ENCODE data around the gene UBR4.
A peak's percentile ranks its signal among the peaks of the same experiment; 100 is the strongest.

UBR4 gene

DNA sequence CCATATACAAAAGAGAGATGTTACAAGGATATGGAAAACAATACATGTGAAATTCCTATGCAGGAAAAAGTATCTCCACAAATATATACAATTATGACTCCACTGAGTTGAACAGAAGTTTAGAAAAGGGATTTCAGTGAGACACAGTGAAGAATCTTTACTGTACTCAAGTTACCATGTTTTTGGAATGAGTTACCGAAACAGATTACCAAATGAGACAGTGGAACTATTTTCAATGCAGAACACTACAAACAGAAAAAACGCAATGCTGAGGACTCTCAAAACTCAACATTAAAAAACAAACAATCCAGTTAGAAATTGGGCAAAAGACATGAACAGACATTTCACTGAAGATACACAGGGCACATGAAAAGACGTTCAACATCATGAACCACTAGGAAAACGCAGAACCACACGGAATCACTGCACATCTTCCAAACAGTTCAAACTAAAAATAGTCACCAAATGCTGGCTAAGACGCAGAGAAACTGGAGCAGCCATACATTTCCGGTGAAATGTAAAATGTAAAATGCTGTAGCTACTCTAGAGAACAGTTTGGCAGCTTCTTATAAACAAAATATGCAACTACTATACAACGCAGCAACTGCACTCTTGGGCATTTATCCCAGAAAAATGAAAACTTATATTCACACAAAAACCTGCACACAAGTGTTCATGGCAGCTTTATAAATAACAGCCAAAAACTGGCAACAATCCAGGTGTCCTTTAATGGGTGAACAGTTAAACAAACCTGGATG, 118.7 kb downstream of the UBR4 start:
- DNase-seq (ENCODE audit: low spot score) = no peak

- DNase-seq (ENCODE audit: low spot score) = no peak
These were observed 120.5 kb downstream of the UBR4 start for GRCh38 chr1:19089524-19089923.

DNA sequence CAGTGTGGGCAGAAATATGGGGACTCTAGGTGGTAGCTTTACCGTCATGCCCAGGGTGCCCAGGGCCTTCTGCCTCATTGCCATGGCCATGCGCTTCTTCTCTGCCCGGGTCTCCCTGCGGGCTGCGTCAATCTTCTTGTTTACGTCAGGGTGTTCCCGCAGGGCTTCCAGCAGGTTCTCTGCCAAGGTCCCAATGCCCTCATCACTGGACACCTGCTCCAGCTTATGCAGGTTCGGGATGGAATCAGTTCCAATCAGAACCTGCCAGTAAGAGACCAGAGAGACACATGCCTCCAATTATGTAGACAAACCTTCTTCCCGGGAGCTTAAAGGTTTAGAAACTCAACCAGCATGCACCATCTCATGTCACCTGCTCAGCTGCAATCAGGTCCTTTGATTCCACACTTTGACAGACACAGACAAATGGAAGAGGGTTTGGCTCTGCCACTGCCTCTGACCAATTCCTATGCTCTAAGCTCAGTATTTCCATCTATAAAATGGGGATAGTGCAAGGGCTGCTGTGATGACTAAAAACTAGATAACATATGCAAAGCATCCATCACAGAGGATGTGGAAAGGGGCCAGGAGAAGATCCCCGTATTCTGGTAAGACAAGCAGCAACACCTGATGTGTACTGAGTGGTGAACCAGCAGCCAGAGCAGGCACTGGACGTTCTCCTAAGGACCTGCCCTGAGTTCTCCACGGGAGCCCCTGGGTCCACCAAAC, 121.2 kb downstream of the UBR4 start:
- DNase-seq (ENCODE audit: low spot score) = no peak

DNA sequence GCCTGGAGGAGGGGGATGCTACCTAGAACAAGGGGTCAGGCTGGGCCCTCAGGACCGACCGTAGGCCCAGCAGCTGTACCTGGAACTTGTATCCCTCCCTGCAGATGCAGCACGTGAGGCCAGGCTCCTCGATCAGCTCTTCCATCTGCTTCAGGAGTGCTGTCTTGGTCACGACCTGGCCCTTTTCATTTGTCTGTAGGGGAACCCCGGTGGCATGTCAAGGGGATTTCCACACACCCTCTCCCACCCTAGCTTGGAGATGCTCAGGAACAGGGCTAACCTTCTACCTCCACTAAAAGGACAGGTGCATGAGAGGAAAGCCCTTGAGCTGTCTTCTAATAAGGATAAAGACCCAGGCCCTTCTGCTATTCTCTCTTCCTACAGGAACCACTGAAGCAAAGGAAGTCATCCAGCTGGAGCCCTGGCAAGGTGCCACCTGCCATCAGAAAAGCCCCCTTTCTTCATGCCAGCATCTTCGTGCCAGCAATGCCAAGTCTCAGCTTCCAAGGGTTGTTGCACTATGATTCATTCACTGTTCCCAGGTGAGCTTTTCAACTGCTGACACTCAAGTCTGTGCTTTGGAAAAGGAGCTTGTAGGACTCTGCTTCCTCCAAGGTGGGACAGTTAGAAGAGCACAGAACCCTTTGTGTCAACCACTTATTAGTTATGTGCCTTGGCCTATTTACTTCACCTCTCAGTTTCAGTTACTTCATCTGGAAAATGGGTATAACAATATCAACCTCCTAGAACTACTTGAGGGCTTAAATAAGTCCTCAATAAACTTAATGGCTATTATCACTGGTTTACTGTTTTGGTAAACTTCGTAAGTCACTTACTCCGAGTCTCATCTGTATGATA, 122.1 kb downstream of the UBR4 start:
- no peak for DNase-seq (ENCODE audit: low spot score)

DNA sequence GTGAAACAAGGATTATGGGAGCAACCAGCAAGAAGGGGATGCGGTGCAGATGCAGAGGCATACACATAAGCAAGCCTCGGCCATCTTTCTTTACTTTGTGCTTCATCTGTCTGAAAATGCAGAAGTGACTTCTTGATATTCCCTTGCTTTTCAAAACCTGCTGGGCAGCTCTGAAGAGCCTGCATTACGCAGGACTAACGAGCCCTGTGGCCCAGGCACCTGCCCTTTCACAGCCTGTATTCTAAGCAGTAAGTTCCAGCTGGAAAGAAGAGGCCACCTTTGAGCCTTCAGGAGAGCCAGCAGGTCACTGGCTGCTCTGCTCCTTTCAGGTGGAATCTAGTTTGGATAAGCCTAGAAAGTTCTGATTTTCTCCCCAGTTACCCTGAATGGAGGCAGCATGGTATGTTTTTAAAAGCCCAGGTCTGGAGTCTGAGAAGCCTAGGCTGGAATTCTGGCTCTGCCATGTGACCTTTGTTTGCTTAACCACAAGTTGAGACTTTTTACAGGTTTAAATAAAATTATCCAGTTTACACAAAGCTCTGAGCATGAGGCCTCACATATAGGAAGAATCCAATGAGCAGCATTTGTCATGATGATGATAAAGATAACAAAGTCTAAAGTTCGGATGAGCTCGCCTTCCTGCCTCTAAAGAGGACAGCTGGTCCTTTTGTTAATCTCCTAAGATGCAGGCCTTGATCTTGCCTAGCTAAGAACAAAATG, 122.9 kb downstream of the UBR4 start:
- DNase-seq (ENCODE audit: low spot score) = no peak

DNA sequence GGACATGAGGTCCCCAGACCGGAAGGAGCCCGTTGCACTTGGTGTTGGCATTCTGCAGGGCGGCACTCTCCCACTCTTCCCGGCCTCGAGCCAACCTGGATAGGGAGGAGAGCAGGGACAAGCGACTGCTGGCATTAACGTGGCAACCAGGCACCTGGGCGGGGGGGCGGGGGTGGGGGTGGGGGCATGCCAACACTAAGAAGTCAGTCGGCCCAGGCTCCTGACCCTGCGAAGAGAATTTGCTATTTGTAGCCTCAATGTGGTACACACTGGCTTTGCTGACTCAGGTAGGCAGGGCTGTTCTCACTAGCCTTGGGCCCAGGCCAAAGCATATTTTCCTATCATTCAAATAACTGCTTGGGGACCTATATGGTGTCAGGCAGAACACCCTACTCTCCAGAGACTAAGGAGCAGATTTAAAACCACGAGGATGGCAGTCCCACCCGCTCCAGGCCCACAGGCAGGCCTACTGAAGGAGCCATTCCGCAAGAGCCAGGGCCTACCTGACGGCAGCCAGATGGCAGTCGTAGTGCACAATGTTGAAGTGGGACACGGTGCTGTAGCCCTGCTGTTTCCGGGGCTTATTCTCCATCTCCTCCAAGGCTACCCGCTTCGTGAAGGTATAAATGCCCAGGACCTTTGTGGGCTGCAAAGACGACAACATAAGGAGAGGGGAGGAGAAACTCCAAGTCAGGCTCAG, 123.7 kb downstream of the UBR4 start:
- DNase-seq (ENCODE audit: low spot score) = no peak

DNA sequence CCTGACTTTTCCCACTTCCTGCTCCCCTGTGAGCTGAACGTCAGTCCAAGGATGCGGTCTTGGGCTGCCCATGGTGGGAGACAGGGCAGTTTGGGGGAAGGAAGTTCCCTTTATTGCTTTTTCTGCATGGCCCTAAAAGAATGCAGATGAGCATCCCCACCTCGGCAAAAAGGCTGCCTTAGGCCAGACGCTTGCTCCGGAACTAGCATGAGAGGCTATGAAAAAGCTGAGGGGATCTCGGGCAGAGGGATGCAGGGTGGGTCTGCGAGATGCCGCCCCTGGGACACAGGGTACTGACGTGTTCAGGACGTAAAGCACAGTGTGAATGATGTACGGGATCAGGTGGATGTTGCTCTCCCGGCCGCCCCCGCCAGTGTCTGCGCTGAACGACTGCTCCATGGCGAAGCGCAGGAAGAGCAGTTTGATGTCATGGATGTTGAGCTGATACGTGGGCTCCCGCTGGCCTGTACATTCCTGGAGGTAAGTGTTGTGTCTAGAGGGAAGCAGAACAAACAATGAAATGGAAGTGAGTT, 125.8 kb downstream of the UBR4 start:
- DNase-seq (ENCODE audit: low spot score) = no peak

GRCh38 chr1:19083081-19083480, 127.0 kb downstream of the UBR4 start:
- no peak for DNase-seq (ENCODE audit: low spot score)

DNA sequence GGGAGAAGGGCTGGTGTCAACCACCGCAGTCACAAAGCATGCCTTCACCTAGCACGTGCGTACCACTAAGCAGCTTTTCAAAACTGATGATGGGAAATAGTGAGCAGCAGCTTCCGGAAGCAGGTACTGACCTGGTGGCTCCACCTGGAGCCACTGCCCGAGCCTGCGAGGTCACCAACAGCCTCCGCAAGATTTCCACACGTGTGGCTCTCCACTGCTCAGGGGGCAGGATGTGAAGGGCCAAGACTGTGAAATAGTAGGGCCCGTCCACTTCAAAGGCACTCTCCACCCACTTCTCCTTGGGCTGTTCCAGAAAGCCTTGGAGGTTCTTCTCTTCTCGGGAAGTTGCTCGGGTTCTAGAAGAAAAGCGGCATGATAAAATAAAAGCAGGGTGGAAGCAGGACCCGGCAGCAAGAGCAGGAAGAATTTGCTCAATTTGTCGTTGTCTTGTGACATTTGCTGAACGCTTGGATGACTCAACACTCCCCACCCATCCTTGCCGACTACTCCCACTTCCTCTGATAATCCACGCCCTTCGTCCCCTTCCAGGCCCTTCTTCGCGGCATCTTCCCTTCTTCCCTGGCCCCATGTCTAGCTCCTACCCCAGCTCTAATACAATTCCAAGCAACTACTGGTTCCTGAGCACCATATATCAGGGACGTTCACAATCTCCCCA, 128.7 kb downstream of the UBR4 start:
- DNase-seq (ENCODE audit: low spot score) = no peak

DNA sequence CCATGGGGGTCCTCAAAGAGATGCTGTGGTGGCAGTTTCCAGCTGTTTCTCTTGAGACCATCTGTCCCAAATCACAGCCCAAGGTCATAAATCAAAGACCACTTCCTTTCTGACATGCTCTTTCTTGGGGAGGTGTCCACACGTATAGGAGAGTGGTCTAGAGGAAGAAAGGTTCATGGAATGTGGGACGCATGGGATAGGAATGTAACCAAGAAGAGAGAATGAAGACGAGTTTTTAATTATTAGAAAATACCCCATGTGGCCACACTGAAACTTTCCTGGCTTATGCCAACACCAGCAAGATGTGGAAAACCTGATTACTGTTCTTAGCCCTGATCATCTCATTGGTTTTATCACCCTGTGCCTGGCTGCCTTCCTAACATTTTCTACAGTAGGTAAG, 129.3 kb downstream of the UBR4 start:
- no peak for DNase-seq (ENCODE audit: low spot score)

DNA sequence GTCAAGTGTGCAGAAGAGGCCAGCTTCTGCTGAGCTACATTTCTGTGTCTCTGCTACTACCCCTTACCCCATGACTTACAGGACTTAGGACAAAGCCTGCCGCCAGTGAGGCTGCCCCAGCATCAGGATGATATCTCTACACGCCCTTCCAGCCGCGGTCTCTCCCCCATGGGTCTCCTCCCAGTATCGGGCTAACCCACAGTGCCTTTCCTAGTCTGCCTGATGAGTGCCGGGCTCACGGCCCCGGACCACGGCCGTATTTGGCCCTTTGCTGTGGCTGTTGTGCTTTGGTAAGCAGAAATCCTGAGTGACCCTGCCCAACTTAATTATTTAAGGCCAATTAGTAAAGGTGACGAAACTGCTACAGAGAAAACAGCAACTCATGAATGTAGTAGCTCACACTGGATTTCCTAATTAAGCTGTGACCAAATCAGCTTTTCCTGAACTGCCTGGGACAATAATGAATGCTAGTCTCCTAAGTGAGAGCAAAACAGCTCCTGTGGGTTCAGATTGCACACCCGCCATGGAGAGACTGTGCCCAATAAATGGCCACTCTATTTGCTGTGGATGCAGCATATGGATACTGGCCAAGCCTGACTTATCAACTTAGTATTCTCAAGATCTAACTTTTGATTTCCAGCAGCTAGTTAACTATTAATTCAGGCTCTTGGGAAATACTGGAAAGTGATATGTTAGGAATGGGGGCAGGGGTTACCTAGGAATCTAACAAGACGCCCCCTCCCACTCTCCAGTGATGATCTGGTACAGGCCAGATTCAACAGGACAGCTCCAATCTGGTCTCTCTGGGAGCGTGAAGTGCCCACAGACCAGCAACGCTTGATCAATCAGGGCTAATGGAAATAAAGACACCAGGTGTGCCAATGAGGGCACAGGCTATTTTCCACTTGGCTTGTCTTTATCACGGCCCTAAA, 130.3 kb downstream of the UBR4 start:
- DNase-seq (ENCODE audit: low spot score) = no peak

DNA sequence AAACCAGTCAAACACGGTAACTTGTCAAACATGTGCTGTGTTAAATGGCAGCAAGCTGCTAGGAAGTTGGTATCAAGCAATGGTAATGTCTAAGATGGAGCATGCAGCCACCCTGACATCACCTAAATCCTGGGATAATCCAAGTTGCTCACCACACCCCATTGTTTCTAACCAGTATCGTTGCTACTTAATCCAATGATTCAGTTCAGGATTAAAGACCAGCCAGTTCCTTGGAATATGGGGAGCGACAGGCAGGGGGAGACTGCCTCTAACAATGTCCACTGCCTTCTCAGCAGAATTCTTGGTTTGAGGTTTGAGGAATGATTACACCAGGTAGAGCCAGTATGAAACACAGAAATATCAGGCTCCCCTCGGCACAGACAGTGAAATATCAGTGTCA, 131.5 kb downstream of the UBR4 start:
- no peak for DNase-seq (ENCODE audit: low spot score)

GRCh38 chr1:19076841-19077616, 133.0 kb downstream of the UBR4 start:
- DNase-seq (ENCODE audit: low spot score) = no peak

DNA sequence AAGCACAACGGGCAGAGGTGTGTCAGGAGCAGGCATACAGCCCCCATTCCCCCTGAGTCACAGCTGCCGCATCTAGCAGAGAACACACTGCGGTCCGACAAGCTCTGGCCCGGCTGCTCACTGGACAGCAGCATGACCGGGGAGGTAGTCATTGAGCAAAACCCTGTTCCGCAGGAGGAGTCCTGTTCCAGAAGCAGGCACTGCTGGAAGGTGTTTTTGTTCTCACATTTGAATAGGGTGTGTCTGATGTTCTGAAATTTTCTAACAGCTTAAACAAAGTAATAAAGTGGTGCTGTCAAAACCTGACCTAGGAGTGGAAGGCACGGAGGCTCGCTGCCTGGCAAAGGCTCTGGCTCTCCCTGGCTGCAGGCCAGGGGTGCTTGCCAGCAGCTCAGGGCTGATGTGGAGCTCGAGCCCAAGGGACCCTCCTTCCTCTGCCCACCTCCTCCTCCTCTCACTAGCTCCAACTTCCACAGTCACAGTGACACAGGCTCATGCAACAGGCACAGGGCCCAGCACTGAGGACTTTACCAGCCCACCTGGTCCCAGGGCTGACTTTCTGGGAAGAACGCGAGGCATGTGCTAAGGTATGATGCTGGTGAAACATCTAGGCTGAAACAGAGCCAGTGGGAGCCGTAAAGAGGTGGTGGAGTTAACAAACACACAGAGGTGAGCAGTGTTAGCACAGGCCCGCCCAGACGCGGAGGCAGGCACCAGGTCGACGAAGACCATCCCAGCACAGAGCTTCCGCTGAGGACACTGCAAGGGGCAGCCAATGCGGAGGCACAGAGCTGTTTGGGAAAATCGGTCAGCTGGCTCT, 135.0 kb downstream of the UBR4 start:
- DNase-seq (ENCODE audit: low spot score) = no peak

DNA sequence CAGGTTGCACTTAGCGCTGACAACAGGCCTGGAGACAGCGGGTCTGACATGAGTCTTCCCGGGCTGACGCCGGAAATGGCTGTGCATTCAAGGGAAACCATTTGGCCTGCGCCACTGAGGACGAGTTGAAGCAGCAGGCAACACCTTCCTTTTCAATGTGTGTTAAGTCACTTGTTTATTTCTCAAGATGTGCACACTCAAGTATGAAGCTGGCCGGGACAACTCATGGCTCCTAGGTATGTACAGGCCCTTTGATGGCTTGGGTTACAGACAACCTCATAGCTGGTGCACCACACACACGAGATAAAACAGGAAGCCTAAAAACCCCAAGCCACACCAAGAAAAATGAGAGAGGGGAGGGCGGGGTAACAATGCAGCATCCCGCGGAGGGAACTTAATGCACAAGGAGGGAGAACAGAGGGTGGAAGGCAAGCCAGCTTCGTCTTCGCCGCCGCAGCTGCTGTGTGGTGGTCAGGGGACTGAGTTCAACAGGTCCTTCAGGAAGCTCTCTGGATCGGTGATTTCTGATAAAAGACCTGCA, 135.6 kb downstream of the UBR4 start:
- DNase-seq (ENCODE audit: low spot score) = peak; percentile 70

DNA sequence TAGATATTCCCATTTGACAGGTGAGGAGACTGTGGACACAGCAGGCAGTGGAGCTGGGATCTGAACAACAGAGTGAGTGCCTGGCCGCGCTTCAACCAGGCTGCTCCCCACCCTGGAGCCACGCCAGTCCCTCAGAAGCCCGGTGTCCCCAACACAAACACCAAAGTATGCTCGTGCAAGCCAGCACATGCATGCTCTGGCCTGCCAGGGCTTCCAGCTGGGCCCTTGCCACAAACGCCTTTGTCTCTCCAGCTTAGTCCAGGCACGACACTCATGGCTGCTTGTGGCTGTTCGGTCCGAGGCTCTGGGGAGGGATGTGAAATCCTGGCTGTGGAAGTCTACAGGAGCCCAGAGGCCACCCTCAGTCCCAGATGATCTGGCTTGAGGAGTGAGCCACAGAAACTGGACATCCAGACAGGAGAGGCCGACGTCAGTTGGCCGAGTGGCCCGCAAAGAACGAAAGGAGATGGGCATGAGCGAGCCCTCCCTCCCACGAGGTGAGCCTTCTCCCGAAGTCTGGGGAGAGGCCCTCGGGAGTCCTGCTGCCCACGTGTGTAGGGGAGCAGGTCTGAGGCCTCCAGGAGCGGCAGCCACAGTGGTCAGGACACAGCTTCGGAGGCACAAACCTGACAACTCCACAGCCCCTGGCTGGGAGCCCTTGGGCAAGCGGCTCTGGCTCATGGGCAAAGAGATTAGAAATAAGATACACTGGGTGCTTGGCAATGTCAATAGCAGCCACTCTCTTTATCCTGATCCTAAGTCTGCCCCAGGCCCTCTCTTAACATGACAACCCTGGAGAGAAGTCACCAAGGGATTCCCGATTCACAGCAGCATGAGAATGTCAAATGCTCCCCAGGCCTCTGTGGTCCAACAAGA, 136.5 kb downstream of the UBR4 start:
- DNase-seq (ENCODE audit: low spot score) = no peak
